Lower leg skin (tissue), 3 donors: ENCODE measurements around the gene NSMF.

ENCODE experiments used
- CTCF ChIP-seq, 3 donors: fragments of 450-650 bp; IDR thresholded peaks; one replicate each; pipeline ENCODE4 v1.5.1; 2016; ENCODE audit warnings: antibody characterized with exemption in 3 of 3, mild to moderate bottlenecking in 3 of 3, moderate library complexity in 2 of 3
- POLR2A ChIP-seq, 2 donors: fragments of 450-650 bp; IDR thresholded peaks; one replicate each; pipeline ENCODE4 v1.6.1; 2016 to 2017; ENCODE audit warnings: antibody characterized with exemption in 2 of 2, mild to moderate bottlenecking in 1 of 2, moderate library complexity in 1 of 2

GRCh38 chr9:137502008-137502911, 43.1 kb upstream of the NSMF start:
- TF ChIP-seq POLR2A (IDR thresholded peaks at IDR 0.05), result no peak
- TF ChIP-seq CTCF (IDR thresholded peaks at IDR 0.05), result no peak
